OCI-LY1 (cell line): ENCODE measurements around the gene TAF11L4.
"Not testable (repeated sequence)": the region's sequence is repeated elsewhere in the genome, so short reads cannot be mapped to it uniquely, and the experiment has no call there.

Experiments used
- CTCF ChIP-seq: fragments of 200-600 bp; sonication (generic), shearing (Covaris generic); IDR thresholded peaks from 2 replicates; pipeline ENCODE4 v1.5.1; 2017; ENCODE audit warnings: mild to moderate bottlenecking, antibody characterized with exemption, low read length, moderate library complexity, mixed read lengths
- EZH2 ChIP-seq: fragments of 200-600 bp; sonication (generic), shearing (Covaris generic); IDR thresholded peaks from 2 replicates; pipeline ENCODE4 v1.8.0; 2017; ENCODE audit warnings: borderline replicate concordance, mixed run types, mild to moderate bottlenecking, antibody characterized with exemption, low read length, moderate library complexity, mixed read lengths

- TF ChIP-seq EZH2, CTCF: not testable (repeated sequence)
Observed at GRCh38 chr5:17517526-17517925, 4.1 kb upstream of the TAF11L4 start.
